Left ventricle myocardium superior (tissue), 1 donor: ENCODE measurements around the gene CPA2. TPM values are rescaled to one million over a fixed set of nuclear protein-coding genes. Genes with fewer than 3 reads are reported as not detected.

ENCODE experiments used
- ATAC-seq: fragments of 200-7000 bp; cut with Tn5 transposase; one replicate; pipeline ENCODE4 v1.9.1; 2020; ENCODE audit warnings: mild to moderate bottlenecking, moderate library complexity
- DNase-seq: peaks from one replicate; pipeline ENCODE4 v3.0.0-alpha.2; 2020
- intact Hi-C: fragments of 100-400 bp; cut with micrococcal nuclease; formaldehyde crosslinking; loops from one replicate; pipeline ENCODE4 v1.11.0; 2022
- total RNA-seq: library from RNA; stranded (reverse); fragmentation: NEBNext Ultra II Directional; extraction: Animal tissue kit (Norgen Biotek cat#: 25700); gene quantifications from one replicate; pipeline ENCODE4 v1.2.1, GENCODE V29; 2021
- donor health status: DM: no; HTN: yes; CAD: no; lungs with severe emphysema.

CPA2 gene
- total RNA-seq, 1 donor from 2014 or later = not detected

- intact Hi-C loops = no loop called here
- no peak for ATAC-seq
Measured at GRCh38 chr7:130276796-130277762, 10.4 kb downstream of the CPA2 start.

GRCh38 chr7:130277763-130278643 is 11.3 kb downstream of the CPA2 start:
- intact Hi-C loops = no loop called here
- DNase-seq (peak; percentile 37), ATAC-seq (peak; percentile 84)

More at GRCh38 chr7:130276796-130277762, 10.4 kb downstream of the CPA2 start:
- DNase-seq = no peak

- ATAC-seq (no peak), DNase-seq (no peak)
- intact Hi-C loops = no loop called here
Measured at GRCh38 chr7:130278860-130279259, 12.2 kb downstream of the CPA2 start.

- intact Hi-C loops = no loop called here
- DNase-seq (no peak), ATAC-seq (no peak)
Measured at GRCh38 chr7:130279286-130279685, 12.6 kb downstream of the CPA2 start.

- no peak for ATAC-seq
- DNase-seq = no peak
- intact Hi-C loops = no loop called here
Measured at GRCh38 chr7:130279906-130280305, 13.2 kb downstream of the CPA2 start.

GRCh38 chr7:130281260-130281659 is 14.6 kb downstream of the CPA2 start:
- intact Hi-C loops = no loop called here

GRCh38 chr7:130286881-130287280 is 20.2 kb downstream of the CPA2 start:
- no peak for ATAC-seq
- DNase-seq = no peak
- intact Hi-C loops = no loop called here

More at GRCh38 chr7:130281260-130281659, 14.6 kb downstream of the CPA2 start:
- peak; percentile 66 for ATAC-seq
- no peak for DNase-seq

GRCh38 chr7:130288168-130288567 is 21.5 kb downstream of the CPA2 start:
- no peak for DNase-seq
- intact Hi-C loops = no loop called here
- no peak for ATAC-seq

GRCh38 chr7:130288829-130289228 is 22.2 kb downstream of the CPA2 start:
- ATAC-seq (no peak), DNase-seq (no peak)
- intact Hi-C loops = no loop called here

- intact Hi-C loops = no loop called here
- no peak for DNase-seq
- no peak for ATAC-seq
Measured at GRCh38 chr7:130289478-130289877, 22.8 kb downstream of the CPA2 start.

- intact Hi-C loops = no loop called here
- no peak for ATAC-seq
- no peak for DNase-seq
Measured at GRCh38 chr7:130290745-130291144, 24.1 kb downstream of the CPA2 start.

- no peak for DNase-seq
- peak; percentile 47 for ATAC-seq
- intact Hi-C loops = no loop called here
Measured at GRCh38 chr7:130292682-130293257, 26.1 kb downstream of the CPA2 start, which contains the start of gene CPA4. CPA4 (plus strand) TSS chr7:130293161; CDS start chr7:130293181, 20 bp downstream.

- intact Hi-C loops = no loop called here
- ATAC-seq = no peak
Measured at GRCh38 chr7:130293521-130293920, 26.9 kb downstream of the CPA2 start.

GRCh38 chr7:130294314-130294713 is 27.7 kb downstream of the CPA2 start:
- ATAC-seq = no peak
- intact Hi-C loops = no loop called here
- no peak for DNase-seq

More at GRCh38 chr7:130293521-130293920, 26.9 kb downstream of the CPA2 start:
- DNase-seq = no peak

- DNase-seq (no peak), ATAC-seq (no peak)
- intact Hi-C loops = no loop called here
Measured at GRCh38 chr7:130296221-130296951, 29.7 kb downstream of the CPA2 start.

GRCh38 chr7:130297628-130298543 is 31.2 kb downstream of the CPA2 start:
- ATAC-seq = no peak
- intact Hi-C loops = no loop called here
- no peak for DNase-seq

GRCh38 chr7:130298544-130299326 is 32.1 kb downstream of the CPA2 start:
- ATAC-seq = no peak
- DNase-seq = no peak
- intact Hi-C loops = no loop called here
